Testis (tissue), 2 donors: ENCODE results near the gene SH3GL2.

ENCODE experiments used
- CTCF ChIP-seq, 3 experiments: fragments of 450-650 bp in 2 of 3; fragments of 200-600 bp in 1 of 3; sonication (generic) in 1 of 3; IDR thresholded peaks; one replicate each; pipeline ENCODE4 v1.5.1; 2016 to 2019; ENCODE audit warnings: antibody characterized with exemption in 3 of 3, mild to moderate bottlenecking in 2 of 3, moderate library complexity in 1 of 3
- POLR2A ChIP-seq: fragments of 450-650 bp; IDR thresholded peaks from one replicate; pipeline ENCODE4 v1.6.1; 2017; ENCODE audit warnings: antibody characterized with exemption, mild to moderate bottlenecking, moderate library complexity

- TF ChIP-seq CTCF (IDR thresholded peaks at IDR 0.05): no peak
- no peak for TF ChIP-seq POLR2A
Measured at GRCh38 chr9:17807613-17808282, 228.9 kb downstream of the SH3GL2 start.
